OCI-M1 (cell line): ENCODE results near the gene SERPINA12.
A peak's percentile ranks its signal among the peaks of the same experiment; 100 is the strongest.
"Not testable (repeated sequence)": the region's sequence is repeated elsewhere in the genome, so short reads cannot be mapped to it uniquely, and the experiment has no call there.

Experiments used
- DNase-seq: peaks from one replicate; lab custom pipeline; 2025; lab: John Stamatoyannopoulos, UW

The SERPINA12 gene

GRCh38 chr14:94536836-94537235 is 27.6 kb upstream of the SERPINA12 start:
- DNase-seq, result peak; percentile 8

DNA sequence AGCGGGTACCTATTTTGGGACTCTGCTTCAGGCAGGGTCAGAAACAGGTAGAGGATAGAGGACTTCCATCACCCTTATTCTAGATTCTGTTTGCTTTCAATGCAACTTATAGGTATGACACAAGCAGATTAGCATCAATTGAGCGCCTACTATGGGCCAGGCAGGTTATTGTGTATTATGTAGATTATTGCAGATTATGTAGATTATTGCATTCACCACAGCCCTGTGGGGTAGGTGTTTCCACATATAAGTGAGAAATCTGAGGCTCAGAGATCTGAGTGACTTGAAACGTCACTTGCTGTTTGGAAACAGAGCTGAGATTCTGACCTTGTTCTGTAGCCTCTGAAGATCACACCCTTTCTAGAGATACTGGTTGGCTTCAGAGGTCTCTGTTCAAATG is 26.2 kb upstream of the SERPINA12 start:
- DNase-seq, result no peak

- no peak for DNase-seq
Observed at GRCh38 chr14:94532447-94532846, 23.2 kb upstream of the SERPINA12 start.

DNA sequence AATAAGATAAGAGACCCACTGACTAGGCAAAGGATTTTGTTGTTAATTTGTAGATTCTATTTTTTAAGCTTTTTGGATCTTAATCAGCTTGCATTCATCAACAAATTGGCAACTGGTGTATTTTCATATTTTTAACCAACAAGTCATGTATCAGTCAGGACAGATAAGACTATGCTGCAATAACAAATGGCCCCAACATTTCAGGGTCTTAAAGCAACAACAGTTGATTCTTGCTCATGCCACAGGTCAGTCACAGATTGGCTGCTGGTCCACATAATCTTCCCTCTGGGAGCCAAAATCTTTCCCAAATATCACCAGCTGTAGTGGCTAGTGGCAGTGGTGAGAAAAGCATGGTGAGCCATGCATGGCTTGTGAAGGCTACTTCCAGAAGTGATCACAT is 21.9 kb upstream of the SERPINA12 start:
- DNase-seq, result no peak

GRCh38 chr14:94524093-94524492 is 14.8 kb upstream of the SERPINA12 start:
- no peak for DNase-seq

DNA sequence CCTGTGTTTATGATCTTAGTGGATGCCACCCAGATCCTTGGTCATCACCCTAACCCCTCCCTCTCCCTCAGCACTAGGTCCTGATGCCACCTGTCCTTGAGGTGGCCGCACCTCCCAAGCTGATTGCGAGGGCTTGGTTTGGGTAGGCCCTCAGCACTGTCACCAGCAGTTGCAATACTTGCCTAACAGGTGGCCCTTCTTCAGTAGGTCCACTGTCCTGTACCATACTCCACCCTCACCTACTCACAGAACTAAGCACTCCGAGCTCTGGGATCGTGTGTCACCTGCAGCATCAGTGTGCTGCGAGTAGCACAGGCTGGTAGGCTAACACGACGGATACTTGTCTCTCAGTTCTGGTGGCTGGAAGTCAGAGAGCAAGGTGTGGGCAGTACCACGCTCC is 14.0 kb upstream of the SERPINA12 start:
- DNase-seq, result no peak

DNA sequence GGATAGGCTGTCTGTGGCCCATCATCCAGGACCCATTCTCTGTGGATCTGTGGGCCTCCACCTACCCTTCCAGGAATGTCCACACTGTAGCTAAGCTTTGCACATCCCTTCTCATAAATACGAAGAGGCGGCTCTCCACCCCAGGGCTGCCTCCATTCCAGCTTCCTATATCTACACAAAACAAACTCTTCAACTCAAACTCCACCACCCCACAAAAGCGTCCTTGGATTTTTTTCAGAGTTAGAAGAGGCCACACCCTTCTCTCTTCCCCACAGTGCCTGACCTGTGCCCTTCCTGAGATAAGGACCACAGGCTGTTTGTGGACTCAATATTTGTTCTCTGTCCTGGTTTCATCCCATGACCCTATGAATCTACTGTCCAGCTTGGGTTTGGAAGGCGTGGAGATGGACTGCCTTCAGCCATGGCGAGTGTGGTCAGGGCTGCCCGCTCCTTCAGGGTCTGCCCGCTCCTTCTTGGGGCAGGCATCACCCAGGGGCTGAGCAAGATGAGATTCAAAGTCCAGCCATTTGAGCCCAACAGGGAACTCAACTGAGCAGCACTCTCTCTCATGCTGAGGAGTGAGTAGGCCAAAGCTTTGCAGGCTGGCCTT is 13.0 kb upstream of the SERPINA12 start:
- DNase-seq, result no peak

GRCh38 chr14:94521375-94522114 is 12.3 kb upstream of the SERPINA12 start:
- no peak for DNase-seq

DNA sequence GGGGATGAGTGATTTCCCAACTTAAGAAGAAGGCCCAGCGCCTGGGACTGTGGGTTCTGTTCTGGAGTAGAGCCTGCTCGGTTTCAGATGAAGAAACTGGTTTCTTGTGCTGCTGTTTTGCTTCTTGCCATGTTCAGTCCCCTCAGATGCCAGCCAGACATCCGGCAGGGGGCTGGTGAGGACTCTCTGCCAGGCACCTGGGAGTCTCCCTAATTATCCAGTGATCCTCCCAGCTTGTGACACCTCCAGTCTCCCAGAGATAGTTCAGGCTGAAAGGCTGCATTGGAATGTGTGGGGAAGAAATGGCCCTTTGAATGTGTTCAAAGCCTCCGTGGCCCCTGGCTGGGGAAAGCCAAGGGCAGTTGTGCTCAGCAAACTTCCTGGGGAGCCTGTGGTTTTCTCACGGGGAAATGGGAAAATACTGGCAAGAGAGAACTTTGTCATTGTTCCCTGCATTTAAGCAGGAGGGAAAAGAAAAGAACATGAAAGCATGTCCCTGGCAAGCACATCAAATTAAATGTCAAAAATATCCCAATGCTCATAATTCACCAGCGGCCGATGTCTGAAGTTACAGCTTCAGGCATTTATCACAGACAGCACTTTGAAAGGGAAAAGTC is 8.5 kb upstream of the SERPINA12 start:
- no peak for DNase-seq

- DNase-seq, result no peak
Observed at GRCh38 chr14:94517248-94517640, 8.0 kb upstream of the SERPINA12 start.

DNA sequence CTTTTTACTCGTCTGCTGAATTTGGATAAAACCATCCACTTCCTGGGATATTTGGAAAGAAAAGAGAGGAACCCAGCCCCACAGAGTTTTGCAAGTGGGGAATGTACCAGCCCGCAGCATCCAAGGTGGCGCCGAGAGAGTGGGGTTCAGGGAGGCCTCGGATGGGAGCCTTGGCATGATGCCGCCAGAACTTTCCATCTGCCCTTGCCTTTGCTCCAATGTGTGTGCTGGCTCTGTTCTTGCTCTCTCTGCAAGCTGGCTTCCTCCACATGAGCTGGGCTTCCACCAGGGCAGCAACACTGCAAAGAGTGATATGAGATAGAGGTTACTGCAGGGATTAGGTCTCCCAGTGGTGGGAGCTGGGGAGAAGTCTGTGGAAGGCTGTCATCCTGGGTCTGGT is 6.6 kb upstream of the SERPINA12 start:
- DNase-seq, result no peak

DNA sequence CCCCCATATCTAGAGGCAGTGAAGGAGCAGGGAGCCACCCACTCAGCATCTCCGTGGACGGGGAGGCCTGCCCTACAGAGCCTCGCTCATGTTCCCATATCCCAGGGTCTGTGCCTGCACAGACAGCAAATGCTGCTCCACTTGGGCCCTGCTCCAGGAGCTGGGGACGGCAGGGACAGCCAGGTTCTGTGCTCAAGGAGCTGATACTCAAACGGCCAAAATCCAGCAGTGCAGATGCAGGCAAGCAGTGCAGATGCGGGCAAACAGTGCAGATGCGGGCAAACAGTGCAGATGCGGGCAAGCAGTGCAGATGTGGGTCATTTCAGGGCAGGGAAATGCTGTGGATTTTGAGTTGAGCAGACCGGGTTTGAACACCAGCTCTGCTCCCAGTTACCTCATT is 6.2 kb upstream of the SERPINA12 start:
- no peak for DNase-seq

DNA sequence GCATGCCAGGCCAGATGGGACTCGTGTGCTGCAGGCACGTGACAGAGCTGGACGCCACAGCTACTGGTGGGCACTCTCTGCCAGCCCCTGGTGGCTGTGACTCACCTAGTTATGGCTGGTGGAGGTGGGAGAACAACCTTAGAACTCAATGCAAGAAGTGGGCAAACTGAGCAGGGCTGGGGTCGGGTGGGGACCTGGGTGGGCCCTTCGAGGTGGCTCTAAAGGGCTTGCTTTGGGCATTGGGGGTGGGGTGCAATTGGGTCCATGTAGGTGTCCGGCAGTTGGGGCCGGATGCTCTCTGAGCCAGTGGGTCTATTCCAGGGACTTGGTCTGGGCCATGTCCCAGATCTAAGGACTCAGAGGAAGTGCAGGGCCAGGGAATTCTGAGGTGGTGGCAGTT is 5.1 kb upstream of the SERPINA12 start:
- no peak for DNase-seq

DNA sequence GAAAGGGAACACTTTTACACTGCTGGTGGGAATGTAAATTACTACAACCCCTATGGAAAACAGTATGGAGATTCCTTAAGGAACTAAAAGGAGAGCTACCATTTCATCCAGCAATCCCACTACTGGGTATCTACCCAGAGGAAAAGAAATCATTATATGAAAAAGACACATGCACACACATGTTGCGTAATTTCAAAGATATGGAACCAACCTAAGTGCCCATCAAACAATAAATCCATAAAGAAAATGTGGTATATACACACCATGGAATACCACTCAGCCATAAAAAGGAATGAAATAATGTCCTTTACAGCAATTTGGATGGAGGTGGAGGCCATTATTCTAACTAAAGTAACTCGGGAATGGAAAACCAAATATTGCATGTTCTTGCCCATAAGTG is 1.2 kb upstream of the SERPINA12 start:
- DNase-seq, result not testable (repeated sequence)

- DNase-seq, result no peak
Observed at GRCh38 chr14:94505641-94506040, 3.6 kb downstream of the SERPINA12 start.

- DNase-seq, result no peak
Observed at GRCh38 chr14:94505206-94505605, 4.1 kb downstream of the SERPINA12 start.

- DNase-seq, result no peak
Observed at GRCh38 chr14:94501588-94502516, 7.4 kb downstream of the SERPINA12 start.

- no peak for DNase-seq
Observed at GRCh38 chr14:94500264-94500663, 9.0 kb downstream of the SERPINA12 start.

- no peak for DNase-seq
Observed at GRCh38 chr14:94499673-94500072, 9.6 kb downstream of the SERPINA12 start.

DNA sequence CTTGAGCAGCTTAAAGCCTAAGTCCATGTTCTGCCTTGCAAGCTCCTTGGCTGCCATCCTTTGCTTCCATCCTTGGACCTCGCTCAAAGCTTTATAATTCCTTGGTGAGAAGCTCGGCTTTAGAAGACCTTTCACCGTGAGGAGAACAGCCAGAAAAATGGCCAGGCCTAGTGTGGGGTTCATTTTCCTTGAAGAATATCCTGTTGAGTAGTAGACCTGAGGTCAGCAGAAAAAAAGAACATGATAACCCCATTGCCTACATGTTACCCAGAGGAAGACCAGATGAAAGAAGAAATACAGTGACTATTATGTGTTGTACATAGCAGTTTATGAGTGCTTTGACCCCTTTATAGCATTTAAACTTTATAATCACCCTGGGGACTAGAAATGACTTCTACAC is 11.1 kb downstream of the SERPINA12 start:
- no peak for DNase-seq

GRCh38 chr14:94494085-94494484 is 15.2 kb downstream of the SERPINA12 start:
- no peak for DNase-seq

- no peak for DNase-seq
Observed at GRCh38 chr14:94491511-94491910, 17.8 kb downstream of the SERPINA12 start.
